8988T (cell line): ENCODE data around the gene ANKRD23.
"Not testable (repeated sequence)": the region's sequence is repeated elsewhere in the genome, so short reads cannot be mapped to it uniquely, and the experiment has no call there.

Source experiments
- DNase-seq: peaks from one replicate; pipeline ENCODE4 v3.0.0; 2011

Gene ANKRD23

DNA sequence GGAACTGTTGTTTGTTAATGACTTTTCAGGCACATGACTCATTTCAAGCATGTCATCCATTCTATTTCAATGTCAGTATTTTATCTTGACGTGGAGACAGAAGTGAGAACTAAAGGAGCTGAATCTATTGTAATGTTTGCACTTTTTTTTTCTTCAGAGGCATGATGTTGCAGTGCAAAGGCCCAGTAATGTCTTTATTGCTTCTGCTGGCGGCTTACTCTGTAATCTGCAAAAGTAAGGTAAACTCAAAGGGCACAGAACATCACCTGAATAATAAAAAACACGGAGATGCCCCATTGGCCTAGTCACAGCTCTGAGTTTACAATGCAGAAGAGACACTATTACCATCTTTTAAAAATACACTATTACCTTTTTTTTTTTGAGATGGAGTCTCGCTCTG lies 30.2 kb downstream of the ANKRD23 start:
- no peak for DNase-seq

DNA sequence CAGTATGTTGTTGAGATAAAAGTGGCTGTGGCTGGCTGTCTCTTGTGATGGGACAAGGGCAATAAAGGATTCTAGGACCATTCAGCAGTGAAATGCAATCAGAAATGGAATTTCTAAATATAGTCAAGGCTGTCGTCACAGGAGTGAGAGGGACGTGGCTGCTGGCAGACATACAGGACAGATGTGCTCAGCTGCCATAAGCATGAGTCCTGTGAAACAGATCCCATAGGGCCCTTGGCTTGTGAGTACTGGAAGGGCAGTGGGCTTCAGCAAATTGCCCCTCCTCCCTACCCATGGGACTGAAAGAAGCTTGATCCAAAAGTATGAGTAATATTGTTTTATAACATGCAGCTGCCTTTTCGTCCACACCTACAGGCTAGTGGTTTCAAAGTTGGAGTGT lies 31.9 kb downstream of the ANKRD23 start:
- DNase-seq: no peak

DNA sequence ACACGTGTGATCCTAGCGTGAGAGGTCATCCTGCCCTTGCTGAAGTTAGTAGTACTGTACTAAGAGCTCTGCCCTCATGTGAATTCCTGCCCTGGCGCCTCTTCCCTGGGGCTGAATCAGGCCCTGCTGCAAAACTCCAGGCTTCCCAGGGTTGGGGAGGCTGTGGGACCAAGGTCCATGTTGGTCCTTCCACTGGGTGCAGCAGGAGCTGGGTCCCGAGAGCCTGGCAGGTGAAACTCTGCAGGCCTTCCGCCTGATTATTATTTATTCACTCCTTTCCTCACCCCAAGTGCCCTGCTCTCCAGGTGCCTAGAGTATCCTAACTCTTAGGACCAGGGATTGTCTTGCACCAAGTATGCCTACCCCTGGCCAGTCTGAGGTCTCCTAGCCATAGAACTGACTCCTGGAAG lies 33.0 kb downstream of the ANKRD23 start:
- no peak for DNase-seq

DNA sequence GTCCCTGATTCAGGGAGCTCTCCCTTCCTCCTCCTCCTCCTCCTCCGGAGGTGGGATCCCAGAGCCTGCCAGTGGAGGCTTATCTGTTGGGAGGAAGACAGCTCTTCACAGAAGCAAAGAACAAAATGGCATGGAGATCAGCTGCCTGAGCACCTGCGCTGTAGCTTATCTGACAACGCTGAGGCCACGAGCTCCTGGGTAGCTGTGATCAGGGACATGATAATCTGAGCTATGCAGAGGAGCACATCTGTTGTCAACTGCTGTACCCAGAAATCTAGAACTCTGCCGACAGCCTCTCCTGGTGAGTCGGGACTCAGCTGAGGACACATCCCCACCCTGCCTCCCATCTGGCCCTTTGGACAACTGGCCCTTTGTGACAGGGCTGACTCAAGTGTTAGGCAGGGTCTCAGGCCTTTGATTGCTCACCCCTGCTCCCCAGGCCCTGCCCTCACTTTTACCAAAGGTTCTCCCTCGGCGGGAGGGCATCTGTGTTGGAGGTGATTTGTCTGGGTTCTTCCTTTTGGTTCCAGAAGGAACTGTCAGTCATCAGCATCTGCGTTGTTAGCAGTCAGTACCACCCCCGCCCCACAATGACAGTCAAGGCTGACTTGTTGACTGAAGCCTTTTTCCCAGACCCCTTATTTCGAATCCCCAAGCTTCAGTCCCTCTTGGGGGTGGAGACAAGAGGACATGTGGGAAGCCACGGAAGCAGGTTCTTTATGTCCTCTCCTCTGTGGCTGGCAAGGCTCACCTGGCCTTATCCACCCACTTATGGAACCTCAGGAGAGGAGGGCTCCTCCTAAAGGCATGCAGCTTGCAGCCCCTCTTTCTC lies 33.7 kb downstream of the ANKRD23 start:
- no peak for DNase-seq

DNA sequence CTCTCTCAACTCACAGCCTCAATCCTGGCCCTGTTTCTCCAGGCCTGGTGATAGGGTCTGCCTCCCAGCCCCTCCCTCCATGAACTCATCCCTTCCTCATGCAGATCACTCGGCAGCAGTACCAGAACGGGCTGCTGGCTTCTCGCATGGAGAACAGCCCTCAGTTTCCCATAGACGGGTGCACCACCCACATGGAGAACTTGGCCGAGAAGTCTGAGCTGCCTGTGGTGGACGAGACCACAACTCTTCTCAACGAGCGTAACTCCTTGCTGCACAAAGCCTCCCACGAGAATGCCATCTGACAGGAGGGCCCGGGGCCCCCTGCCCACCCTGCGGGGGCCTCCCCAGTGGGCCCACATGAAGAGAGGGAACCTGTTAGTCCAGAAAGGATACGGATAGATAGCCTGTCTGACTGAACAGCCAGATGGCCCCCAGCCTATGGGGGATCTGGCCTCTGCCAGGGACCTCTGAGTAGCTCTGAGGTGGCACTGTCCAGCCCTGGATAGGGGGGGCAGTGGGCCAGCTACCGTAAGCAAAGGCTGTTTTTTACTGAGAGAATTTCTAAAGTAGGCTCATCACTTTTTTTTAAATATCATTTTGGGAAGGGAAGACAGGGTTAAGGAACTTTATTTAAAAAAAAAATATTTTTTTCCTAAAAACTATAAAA lies 34.5 kb downstream of the ANKRD23 start:
- DNase-seq: no peak

DNA sequence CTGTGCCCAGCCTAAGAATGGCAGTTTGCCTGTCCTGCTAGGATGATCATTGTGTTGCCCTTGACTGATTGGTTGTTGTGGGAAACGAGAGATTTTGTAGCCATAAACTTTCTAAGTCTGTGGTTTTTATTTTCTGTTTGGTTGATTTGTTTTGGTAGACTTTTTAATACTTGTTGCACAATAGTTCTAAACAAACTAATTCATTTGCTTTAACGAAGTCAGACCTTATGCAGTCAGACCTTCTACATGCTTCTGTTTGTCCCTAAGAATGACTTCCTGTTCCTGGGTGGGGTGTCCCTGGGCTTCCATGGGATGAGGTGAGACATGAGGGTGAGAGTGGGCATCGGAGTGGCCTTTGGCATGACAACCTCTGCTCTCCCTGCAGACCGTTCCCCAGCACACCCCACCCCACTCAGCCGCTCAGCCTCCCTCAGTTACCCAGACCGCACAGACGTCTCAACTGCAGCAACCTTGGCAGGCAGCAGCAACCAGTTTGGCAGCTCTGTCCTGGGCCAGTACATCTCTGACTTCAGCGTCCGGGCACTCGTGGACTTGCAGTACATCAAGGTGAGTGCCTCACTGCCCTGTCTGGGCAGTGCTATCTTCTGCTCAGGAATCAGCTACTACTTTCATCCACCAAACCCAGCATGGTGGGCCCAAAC lies 35.5 kb downstream of the ANKRD23 start:
- no peak for DNase-seq

DNA sequence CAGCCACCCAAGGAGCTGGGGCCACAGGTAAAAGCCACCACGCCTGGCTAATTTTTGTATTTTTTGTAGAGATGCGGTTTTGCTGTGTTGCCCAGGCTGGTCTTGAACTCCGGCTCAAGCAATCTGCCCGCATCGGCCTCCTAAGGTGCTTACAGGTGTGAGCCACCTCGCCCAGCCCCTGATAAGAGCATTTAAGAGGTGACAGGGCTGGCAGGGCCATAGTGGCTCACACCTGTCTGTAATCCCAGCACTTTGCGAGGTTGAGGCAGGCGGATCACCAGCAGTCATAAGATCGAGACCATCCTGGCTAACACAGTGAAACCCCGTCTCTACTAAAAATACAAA lies 36.7 kb downstream of the ANKRD23 start:
- DNase-seq: no peak

DNA sequence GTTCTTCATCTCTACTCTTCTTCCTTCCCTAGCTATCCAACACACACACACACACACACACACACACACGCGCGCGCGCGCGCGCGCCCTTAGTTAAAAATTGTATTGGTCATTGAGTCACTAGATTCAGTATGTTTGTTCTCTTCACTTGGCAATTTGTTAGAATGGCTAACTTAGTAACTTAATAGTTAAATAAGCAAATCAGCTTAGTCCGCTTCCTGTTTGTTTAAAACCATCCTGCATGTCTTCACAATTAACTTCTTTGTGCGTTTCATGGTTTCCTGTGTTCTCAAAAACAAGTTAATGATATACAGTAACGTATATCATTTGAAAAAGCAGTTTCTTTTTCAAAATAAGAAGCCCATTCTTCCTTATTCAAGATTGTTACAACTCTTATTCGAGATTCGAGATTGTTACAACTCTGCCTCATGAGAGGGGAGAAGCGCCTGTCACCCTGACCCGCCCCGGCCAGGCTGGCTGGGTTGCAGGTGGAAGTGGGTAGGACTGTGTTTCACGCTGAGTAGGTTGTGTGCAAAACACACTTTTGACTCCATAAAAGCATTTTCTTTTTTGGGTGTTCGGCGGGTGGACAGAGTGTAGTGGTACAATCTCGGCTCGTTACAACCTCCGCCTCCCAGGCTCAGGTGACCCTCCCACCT lies 37.2 kb downstream of the ANKRD23 start:
- no peak for DNase-seq

DNA sequence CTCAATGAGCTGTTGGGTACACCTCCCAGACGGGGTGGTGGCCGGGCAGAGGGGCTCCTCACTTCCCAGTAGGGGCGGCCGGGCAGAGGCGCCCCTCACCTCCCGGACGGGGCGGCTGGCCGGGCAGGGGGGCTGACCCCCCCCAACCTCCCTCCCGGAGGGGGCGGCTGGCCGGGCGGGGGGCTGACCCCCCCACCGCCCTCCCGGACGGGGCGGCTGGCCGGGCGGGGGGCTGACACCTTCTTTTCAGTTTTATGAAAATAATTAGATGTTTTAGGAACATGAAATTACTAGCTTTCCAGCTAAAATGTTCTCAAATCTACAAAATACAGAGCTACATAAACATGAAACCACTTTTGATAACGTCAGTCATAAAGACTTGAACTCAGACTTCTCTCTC lies 37.9 kb downstream of the ANKRD23 start:
- not testable (repeated sequence) for DNase-seq

DNA sequence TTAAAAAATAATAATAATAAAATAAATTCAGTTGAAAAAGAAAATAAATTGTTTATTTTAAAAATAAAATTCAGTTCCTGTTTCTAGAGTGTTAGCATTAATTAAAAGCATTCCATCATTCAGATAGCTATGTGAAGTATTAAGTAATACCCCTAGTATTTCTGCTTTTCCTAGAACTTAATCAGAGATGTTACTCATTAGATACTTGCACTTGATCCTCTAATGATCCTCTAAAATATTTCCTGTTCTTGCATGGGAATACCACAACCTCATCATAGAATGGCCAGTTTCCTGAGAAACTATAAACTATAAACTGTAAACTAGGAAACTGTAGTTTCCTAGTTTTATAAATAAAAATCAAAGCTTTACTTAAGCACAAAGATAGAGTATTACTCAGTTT lies 38.8 kb downstream of the ANKRD23 start:
- DNase-seq: no peak

DNA sequence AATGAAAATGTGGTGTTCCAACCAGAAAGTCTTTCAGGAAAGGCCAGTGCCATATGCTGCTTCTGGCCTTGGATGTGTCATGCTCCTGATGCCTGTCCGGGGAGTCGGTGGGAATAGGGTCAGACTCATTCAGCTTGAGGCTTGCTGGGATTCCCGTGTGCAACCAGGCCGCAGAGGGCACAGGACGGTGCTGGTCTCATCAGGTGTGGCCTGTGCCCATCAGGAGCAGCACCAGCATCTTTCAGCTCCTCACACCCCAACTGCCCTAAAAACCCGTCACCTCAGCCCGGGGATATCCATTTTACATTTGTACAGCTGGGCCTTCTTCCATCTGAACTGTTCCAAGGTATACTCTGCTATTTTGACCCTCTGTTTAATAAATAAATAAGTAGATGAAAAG lies 41.1 kb downstream of the ANKRD23 start:
- DNase-seq: no peak

DNA sequence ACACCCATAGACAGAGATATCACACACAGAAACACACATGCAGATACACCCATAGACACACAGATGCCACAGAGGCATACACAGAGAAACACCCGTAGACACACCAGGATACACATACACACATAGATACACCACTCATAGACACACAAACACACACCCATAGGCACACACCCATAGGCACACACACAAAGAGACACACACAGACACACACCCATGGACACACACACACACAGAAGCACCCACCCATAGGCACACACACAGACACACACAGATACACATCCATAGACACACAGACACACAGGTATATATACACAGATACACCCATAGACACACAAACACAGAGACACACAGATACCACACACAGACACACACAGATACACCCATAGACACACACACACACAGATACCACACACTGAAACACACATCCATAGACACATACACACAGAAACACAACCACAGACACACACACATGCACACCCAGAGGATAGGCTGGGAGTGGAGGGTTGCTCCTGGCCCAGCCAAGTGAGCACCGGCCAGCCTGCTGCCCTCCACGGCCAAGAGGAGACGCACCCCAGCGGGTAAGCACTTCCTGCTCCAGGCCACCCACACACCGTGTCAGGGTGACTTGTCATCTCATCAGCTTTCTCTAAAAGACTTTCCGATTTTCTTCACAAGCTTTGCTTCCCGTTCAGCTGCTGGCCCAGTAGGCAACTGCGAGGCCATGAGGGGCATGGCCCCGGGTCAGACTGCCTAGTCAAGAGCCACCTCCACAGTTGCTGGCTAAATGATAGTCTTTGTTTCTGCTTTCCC lies 41.8 kb downstream of the ANKRD23 start:
- DNase-seq: no peak

DNA sequence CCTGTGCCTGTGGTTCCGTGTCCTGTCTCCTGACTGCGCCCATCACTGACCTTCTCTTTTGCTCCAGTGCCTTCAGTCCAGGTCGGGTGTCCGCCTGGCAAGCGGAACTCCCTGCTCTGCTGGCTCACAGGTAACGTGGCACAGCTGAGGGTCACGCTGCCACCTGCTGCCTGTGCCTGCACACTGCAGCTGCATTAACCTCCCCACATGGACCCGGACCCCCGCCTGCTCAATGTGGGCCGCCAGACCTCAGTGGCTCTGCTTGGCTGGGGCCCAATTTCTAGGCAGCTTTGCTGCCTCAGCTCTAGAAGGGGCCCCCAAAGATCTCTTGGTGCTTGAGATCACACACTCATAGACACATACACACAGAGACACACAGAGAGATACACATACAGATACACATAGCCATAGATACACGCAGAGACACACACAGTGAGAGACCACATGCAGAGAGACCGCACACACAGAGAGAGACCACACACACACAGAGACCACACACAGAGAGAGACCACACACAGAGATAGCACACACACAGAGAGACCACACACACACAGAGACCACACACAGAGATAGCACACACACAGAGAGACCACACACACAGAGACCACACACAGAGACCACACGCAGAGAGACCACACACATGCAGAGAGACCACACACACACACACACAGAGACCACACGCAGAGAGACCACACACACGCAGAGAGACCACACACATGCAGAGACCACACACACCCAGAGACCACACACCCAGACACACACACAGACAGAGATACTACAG lies 42.6 kb downstream of the ANKRD23 start:
- peak; percentile 89 for DNase-seq

DNA sequence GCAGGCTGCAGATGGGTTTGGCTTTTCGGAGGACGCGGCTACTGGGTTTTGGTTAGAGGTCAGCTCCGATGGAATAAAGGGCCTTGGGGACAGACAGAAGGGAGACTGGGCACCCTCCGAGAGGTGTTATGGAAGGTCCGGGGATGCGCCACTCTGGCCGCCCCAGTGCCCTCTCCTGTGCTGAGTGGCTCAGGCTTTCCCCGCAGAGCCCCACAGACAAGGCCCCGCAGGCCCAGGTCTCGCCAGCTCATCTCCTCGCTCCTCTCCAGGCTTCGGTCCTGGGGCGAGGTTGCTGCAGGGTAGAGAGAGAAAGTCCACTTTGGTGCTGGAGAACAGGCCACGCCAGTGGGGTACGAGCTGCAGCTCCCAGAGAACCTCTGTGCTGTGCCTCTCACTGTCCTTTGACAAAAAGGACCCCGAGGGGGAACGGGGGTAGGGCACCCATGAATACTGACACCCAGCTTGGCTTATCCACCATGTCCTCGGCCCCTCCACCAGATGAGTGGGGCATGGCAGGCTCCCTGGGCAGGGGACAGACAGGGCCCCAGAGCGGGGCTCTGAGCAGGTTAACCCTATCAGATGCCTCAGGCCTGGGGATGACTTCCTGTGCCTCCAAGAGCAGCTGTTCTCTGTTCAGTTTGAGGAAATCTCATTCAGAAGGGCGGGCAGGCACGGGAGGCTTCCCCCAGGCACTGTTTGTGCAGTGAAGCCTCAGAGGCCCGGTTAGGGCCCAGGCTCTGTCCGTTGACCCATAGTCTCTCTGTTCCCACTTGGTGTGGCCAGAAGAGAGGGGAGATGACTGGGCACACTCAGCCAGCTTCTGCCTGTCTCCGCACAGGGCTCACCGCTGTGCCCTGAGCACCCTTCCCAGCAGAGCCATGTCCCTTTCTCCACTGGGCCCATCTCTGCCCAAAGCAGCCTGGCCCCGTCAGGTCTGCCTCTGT lies 43.5 kb downstream of the ANKRD23 start:
- DNase-seq: no peak

DNA sequence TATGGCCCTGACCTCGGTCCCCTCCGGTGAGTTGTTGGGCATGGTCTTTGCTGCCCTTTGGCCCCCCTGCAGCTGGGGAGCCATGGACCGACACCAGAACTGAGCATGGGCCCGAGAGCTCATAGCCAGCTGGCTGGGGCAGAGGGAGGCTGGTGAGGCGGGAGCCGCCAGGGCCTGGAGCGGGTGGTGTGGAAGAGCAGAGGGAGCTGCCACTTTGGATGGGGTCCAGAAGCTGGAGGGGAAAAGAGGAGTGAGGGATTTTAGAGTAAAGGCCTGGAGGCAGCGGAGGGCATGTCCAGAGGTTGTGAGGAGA lies 44.2 kb downstream of the ANKRD23 start:
- no peak for DNase-seq

DNA sequence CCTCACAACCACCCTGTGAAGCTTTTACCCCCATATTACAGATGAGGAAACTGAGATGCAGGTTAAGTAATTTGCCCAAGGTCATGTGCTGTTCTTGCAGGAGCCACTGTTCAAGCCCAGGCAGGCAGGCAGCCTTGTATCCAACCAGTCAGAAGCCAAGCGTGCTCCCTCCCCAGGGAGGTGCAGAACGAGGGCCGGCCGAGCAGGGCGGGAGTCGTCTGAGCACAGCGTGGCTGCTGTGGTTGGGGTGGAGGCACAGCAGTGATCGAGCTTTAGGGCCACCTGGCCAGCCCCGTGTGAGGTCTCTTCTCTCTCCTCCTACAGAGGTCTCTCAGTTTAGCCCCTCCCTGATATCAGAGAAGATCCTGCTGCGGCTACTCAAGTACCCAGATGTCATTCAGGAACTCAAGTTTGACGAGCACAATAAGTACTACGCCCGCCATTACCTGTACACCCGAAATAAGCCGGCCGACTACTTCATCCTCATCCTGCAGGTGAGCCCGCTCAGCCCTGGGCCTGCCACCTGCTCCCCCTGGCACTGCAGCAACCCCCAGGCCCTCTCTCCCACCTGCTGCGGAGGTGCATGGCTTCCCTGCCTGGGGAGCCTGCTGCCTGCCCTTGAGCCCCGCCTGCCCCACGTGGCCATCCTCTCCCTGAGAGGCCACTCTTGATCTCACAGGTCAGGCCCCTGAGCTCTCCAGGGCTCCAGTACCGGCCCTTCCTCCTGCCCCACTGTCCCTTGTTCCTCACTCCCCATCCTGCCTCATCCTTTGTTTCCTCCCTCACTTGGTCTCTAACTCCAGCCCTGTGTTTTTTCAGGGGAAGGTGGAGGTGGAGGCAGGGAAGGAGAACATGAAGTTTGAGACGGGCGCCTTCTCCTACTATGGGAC lies 44.8 kb downstream of the ANKRD23 start:
- DNase-seq: no peak

DNA sequence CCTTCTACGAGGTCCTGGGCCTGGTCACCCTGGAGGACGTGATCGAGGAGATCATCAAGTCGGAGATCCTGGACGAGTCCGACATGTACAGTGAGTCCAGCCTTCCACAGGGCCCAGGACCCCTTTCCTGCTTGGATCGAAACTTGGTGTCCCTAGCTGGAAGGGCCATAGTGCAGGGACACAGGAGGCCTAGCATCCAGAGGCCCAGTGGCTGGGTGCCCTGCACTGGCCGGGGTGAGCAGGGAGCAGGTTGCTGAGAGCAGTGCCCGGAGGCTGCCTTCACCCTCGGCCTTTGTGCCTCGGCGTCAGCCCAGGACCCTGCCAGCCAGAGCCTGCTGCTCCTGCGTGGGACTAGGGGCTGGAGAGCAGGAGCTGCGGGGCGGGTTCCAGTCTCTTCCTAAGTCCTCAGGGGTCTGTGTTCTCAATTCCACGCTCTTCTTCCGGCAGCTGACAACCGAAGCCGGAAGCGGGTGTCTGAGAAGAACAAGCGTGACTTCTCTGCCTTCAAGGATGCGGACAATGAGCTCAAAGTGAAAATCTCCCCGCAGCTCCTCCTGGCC lies 46.7 kb downstream of the ANKRD23 start:
- DNase-seq: no peak

DNA sequence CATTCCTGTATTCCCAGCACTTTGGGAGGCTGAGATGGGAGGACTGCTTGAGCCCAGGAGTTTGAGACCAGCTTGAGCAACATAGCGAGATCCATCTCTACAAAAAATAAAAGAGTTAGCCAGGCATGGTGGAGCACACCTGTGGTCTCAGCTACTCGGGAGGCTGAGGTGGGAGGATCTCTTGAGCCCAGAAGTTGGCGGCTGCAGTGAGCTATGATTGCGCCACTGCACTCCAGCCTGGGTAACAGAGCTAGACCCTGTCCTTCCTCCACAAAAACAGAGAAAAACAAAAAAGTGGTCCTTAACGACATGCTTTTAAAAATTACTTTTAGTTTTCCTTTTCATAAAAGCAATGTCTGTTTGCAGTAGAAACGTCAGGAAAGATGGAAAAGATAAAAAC lies 47.3 kb downstream of the ANKRD23 start:
- DNase-seq: not testable (repeated sequence)

DNA sequence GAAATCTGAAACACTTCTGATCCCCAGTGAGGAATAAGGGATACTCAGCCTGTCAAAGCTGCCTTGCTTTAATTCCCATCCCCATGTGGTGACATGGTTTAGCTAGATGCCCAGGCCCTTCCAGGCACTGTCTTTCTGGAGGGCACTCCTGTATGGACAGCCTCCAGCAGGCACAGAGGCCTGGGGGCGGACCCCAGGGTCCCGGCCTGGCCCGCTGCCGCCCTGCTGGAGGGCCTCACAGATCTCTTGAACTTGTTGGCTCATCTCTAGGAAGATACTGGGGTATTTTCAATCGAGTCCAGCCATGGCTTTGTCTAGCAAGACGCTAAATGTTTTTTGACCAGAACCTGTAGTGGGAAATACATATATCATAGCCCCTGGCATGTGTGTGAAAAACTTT lies 48.7 kb downstream of the ANKRD23 start:
- no peak for DNase-seq
